ENCODE results near the gene ARHGAP32. TPM values are rescaled to one million over a fixed set of nuclear protein-coding genes. Genes with fewer than 3 reads are reported as not detected.
A peak's percentile ranks its signal among the peaks of the same experiment; 100 is the strongest.

Gene ARHGAP32
- total RNA-seq, 1 experiment from 2014 or later: 22.0 TPM

DNA sequence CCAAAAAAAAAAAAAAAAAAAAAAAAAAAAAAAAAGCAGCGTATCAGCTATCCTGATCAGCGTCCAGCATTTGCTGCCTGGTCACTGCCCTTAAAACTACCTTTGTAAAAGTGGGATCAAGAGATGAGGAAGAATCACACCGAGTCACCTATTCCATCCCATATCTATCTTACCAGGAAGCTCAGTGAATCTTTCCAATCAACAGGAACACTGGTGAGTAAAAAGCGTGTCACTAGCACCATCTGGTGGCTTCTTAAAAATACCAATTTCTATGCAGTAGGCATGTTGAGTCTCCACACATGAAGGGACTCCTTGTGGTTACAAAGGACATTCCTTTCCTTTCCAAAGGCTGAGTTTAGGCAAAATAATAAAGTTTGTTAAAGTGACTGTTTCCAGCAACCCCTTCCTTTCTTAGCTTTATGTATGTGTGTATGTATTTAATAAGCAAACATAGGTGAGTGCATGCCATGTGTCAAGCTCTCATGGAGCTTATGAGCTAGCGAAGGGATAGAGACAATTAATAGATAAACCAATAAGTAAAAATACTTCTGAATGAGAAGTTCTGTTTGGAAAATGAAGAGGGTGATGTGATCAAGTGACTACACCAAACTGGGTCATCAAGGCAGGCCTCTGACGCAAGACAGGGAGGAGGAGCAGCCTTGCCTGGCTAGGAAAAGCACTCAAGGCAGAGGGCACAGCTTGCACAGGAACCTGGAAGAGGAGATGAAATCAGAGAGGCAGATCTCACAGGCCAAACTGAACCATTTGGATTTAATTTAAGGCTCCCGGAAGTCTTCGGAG, 235.5 kb downstream of the ARHGAP32 start:
- no peak overlapping the region for H4K91ac ChIP-seq (ENCODE audit: insufficient read length, low read depth, low read length)
- no peak overlapping the region; the same call in 1 of the 2 replicates for H3K14ac ChIP-seq (ENCODE audit: insufficient read depth, low read length)
- H3K9ac ChIP-seq (ENCODE audit: extremely low read depth, insufficient read length, low read length): no peak overlapping the region
- no peak overlapping the region for H3K27ac Mint-ChIP-seq
- H2BK120ac ChIP-seq (ENCODE audit: low read depth, low read length, poor library complexity, severe bottlenecking): no peak overlapping the region
- no peak overlapping the region for H2BK12ac ChIP-seq (ENCODE audit: insufficient read length, low read depth, low read length)
- no peak overlapping the region for H3K4me3 Mint-ChIP-seq
- H3K56ac ChIP-seq (ENCODE audit: insufficient read length, low read depth, low read length): no peak overlapping the region
- no peak for DNase-seq
- no peak overlapping the region for H4K8ac ChIP-seq (replicated peaks; ENCODE audit: insufficient read length, low read depth, low read length)
- no peaks in the 10 kb centered on the region; a peak in 1 of 5 replicates for H3K9me3 Mint-ChIP-seq
- no peaks in the 10 kb centered on the region for H3K79me2 ChIP-seq (ENCODE audit: insufficient read depth, low read length)
- no peaks in the 10 kb centered on the region for H3K36me3 Mint-ChIP-seq (ENCODE audit: insufficient read depth in 1 of 3, low read depth in 3 of 3)
- no peak overlapping the region for H2BK15ac ChIP-seq (ENCODE audit: low read depth, low read length)
- H4K5ac ChIP-seq (ENCODE audit: insufficient read length, low read depth, low read length): no peak overlapping the region
- peaks cover 31% of the 10 kb centered on the region for H3K27me3 Mint-ChIP-seq (ENCODE audit: low read depth)
- TF ChIP-seq, protein P1, sequence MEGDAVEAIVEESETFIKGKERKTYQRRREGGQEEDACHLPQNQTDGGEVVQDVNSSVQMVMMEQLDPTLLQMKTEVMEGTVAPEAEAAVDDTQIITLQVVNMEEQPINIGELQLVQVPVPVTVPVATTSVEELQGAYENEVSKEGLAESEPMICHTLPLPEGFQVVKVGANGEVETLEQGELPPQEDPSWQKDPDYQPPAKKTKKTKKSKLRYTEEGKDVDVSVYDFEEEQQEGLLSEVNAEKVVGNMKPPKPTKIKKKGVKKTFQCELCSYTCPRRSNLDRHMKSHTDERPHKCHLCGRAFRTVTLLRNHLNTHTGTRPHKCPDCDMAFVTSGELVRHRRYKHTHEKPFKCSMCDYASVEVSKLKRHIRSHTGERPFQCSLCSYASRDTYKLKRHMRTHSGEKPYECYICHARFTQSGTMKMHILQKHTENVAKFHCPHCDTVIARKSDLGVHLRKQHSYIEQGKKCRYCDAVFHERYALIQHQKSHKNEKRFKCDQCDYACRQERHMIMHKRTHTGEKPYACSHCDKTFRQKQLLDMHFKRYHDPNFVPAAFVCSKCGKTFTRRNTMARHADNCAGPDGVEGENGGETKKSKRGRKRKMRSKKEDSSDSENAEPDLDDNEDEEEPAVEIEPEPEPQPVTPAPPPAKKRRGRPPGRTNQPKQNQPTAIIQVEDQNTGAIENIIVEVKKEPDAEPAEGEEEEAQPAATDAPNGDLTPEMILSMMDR (conservative IDR thresholded peaks at IDR 0.05): peak; percentile 84
- 0 out of 4 replicates have a peak, but pooled peaks cover 0 to 5% of the 10 kb centered on the region in 2 experiments for H3K4me1 Mint-ChIP-seq
- H3K4ac ChIP-seq (ENCODE audit: low read depth, low read length): no peak overlapping the region
- H3K4me1 ChIP-seq (ENCODE audit: insufficient read depth, low read length): no peaks in the 10 kb centered on the region
- H3K27ac ChIP-seq (ENCODE audit: insufficient read length, low read depth, low read length): no peak overlapping the region
- peaks cover 2% of the 10 kb centered on the region; the same call in 1 of the 2 replicates for H3K27me3 ChIP-seq (ENCODE audit: insufficient read depth, low read length)
- H3T11ph ChIP-seq (ENCODE audit: low read length): no peak overlapping the region
- no peaks in the 10 kb centered on the region for H3K9me3 ChIP-seq (ENCODE audit: control insufficient read depth, low read depth, low read length)
- H3K79me1 ChIP-seq (ENCODE audit: insufficient read depth, low read depth, low read length, poor library complexity, severe bottlenecking): no peaks in the 10 kb centered on the region
- no peak overlapping the region for H2AK5ac ChIP-seq (ENCODE audit: insufficient read length, low read length)
- H2AFZ ChIP-seq (ENCODE audit: low read length): no peak overlapping the region
- no peaks in the 10 kb centered on the region for H4K20me1 ChIP-seq (ENCODE audit: control insufficient read depth, insufficient read depth, insufficient read length)
- H3K4me2 ChIP-seq (ENCODE audit: insufficient read depth, insufficient read length, low read length): no peak overlapping the region
- H3K23me2 ChIP-seq (ENCODE audit: insufficient read length, low read depth, low read length, poor library complexity, severe bottlenecking): no peaks in the 10 kb centered on the region
- no peak overlapping the region for H2BK5ac ChIP-seq (ENCODE audit: insufficient read length, low read length)
- H3K23ac ChIP-seq (ENCODE audit: insufficient read length, low read depth, low read length): no peak overlapping the region
- whole genome bisulfite sequencing (ENCODE audit: extremely low coverage, insufficient read length, low lambda C conversion rate): no CpG with 5 or more reads among the region's 8 CpGs
- H2BK20ac ChIP-seq (ENCODE audit: low read depth, low read length, poor library complexity, severe bottlenecking): no peak overlapping the region
- H3K18ac ChIP-seq (ENCODE audit: insufficient read length, low read depth, low read length): no peak overlapping the region
